DND-41 (cell line): ENCODE data around the gene IFNL1.

Experiments used
- ATAC-seq: fragments of 200-7000 bp; cut with Tn5 transposase; 3 replicates; pipeline ENCODE4 v1.9.1; 2021; ENCODE audit warnings: low read depth; ENCODE audit not compliant: insufficient read depth
- DNase-seq: peaks from one replicate; pipeline ENCODE4 v3.0.0-alpha.2; 2020
- H2AFZ ChIP-seq: 2 replicates; pipeline ENCODE4 v1.6.0; 2012; ENCODE audit warnings: low read depth, low read length
- H3K27ac ChIP-seq: 2 replicates; pipeline ENCODE4 v1.5.1; 2012; ENCODE audit warnings: low read length, inconsistent platforms
- H3K27me3 ChIP-seq: fragments of 200-600 bp; sonication (generic); 2 replicates; pipeline ENCODE4 v1.6.0; 2012; ENCODE audit warnings: low read length, mild to moderate bottlenecking, inconsistent platforms; ENCODE audit not compliant: insufficient read depth, poor library complexity
- H3K36me3 ChIP-seq: 2 replicates; pipeline ENCODE4 v1.5.1; 2012; ENCODE audit warnings: low read length, inconsistent platforms; ENCODE audit not compliant: insufficient read depth
- H3K4me1 ChIP-seq: 2 replicates; pipeline ENCODE4 v1.5.1; 2012; ENCODE audit warnings: mild to moderate bottlenecking, low read length; ENCODE audit not compliant: insufficient read depth
- H3K4me2 ChIP-seq: 2 replicates; pipeline ENCODE4 v1.6.0; 2012; ENCODE audit warnings: mild to moderate bottlenecking, moderate library complexity, low read length, inconsistent platforms; ENCODE audit not compliant: insufficient read depth
- H3K4me3 ChIP-seq, 2 experiments: fragments of 200-600 bp in 1 of 2; shearing (Covaris generic) in 1 of 2; 2 replicates each; pipeline ENCODE4 v1.5.1; 2012 to 2016; ENCODE audit warnings: inconsistent platforms in 2 of 2, low read length in 2 of 2, mild to moderate bottlenecking in 2 of 2, low read depth in 1 of 2, moderate library complexity in 1 of 2
- H3K79me2 ChIP-seq: 2 replicates; pipeline ENCODE4 v1.6.0; 2012; ENCODE audit warnings: low read length, inconsistent platforms; ENCODE audit not compliant: insufficient read depth
- H3K9ac ChIP-seq: 2 replicates; pipeline ENCODE4 v1.6.0; 2012; ENCODE audit warnings: low read depth, mild to moderate bottlenecking, inconsistent platforms, low read length, moderate library complexity
- H3K9me3 ChIP-seq: 2 replicates; pipeline ENCODE4 v1.5.1; 2012; ENCODE audit warnings: low read length, moderate library complexity, mild to moderate bottlenecking, inconsistent platforms; ENCODE audit not compliant: insufficient read depth, severe bottlenecking
- H4K20me1 ChIP-seq: 2 replicates; pipeline ENCODE4 v1.6.0; 2012; ENCODE audit warnings: low read length; ENCODE audit not compliant: insufficient read depth
- CTCF ChIP-seq: IDR thresholded peaks from 2 replicates; pipeline ENCODE4 v1.5.1; 2012; ENCODE audit warnings: borderline replicate concordance, low read length, moderate library complexity, mild to moderate bottlenecking; ENCODE audit not compliant: poor library complexity, severe bottlenecking; ENCODE audit errors: extremely low read depth
- EZH2 ChIP-seq: IDR thresholded peaks from 3 replicates; pipeline ENCODE4 v1.6.1; 2012; ENCODE audit warnings: borderline replicate concordance, low read depth, mild to moderate bottlenecking, moderate library complexity, low read length, inconsistent platforms; ENCODE audit not compliant: severe bottlenecking

The IFNL1 gene

GRCh38 chr19:39318690-39319089, 22.5 kb downstream of the IFNL1 start:
- no peak for DNase-seq
- no peak overlapping the region for H3K9ac ChIP-seq
- H3K36me3 ChIP-seq = peaks cover 25% of the 10 kb centered on the region
- H3K4me2 ChIP-seq = peak overlapping the region; percentile 98; the same call in 1 of the 2 replicates
- no peaks in the 10 kb centered on the region for H3K27me3 ChIP-seq
- ATAC-seq = no peak
- H3K27ac ChIP-seq = no peak overlapping the region
- no peaks in the 10 kb centered on the region; the same call in 1 of the 2 replicates for H4K20me1 ChIP-seq
- H3K9me3 ChIP-seq = no peaks in the 10 kb centered on the region
- H2AFZ ChIP-seq = no peak overlapping the region
- H3K4me1 ChIP-seq = peaks cover 24% of the 10 kb centered on the region
- H3K4me3 ChIP-seq = no peak overlapping the region
- TF ChIP-seq CTCF = no peak
- TF ChIP-seq EZH2 = no peak
- peaks cover 12% of the 10 kb centered on the region; the same call in 1 of the 2 replicates for H3K79me2 ChIP-seq

- no peak for ATAC-seq
- TF ChIP-seq EZH2 = no peak
- TF ChIP-seq CTCF = no peak
- H3K9me3 ChIP-seq = no peaks in the 10 kb centered on the region
- peak overlapping the region in 1 of 2 experiments; percentile 98; a peak in 3 of 4 replicates for H3K4me3 ChIP-seq
- H3K27me3 ChIP-seq = no peaks in the 10 kb centered on the region
- no peak overlapping the region for H2AFZ ChIP-seq
- H4K20me1 ChIP-seq = no peaks in the 10 kb centered on the region; the same call in 1 of the 2 replicates
- H3K9ac ChIP-seq = peak overlapping the region; percentile 85; the same call in 1 of the 2 replicates
- DNase-seq = no peak
- H3K4me2 ChIP-seq = peak overlapping the region; percentile 98
- H3K4me1 ChIP-seq = peaks cover 24% of the 10 kb centered on the region
- peaks cover 19% of the 10 kb centered on the region for H3K36me3 ChIP-seq
- H3K27ac ChIP-seq = no peak overlapping the region; the same call in 1 of the 2 replicates
- peaks cover 12% of the 10 kb centered on the region; the same call in 1 of the 2 replicates for H3K79me2 ChIP-seq
These were observed 23.1 kb downstream of the IFNL1 start for GRCh38 chr19:39319098-39319891.

- ATAC-seq (no peak), DNase-seq (no peak)
- Histone ChIP-seq H3K4me3 (peak overlapping the region; percentile 76 to 98; a peak in 3 of 4 replicates), H3K4me1 (peaks cover 24% of the 10 kb centered on the region), H3K36me3 (peaks cover 13% of the 10 kb centered on the region), H4K20me1 (no peaks in the 10 kb centered on the region; the same call in 1 of the 2 replicates), H2AFZ (peak overlapping the region; percentile 85), H3K9me3 (no peaks in the 10 kb centered on the region), H3K79me2 (peaks cover 12% of the 10 kb centered on the region; the same call in 1 of the 2 replicates), H3K27me3 (no peaks in the 10 kb centered on the region), H3K27ac (peak overlapping the region; percentile 71), H3K9ac (peak overlapping the region; percentile 85), H3K4me2 (peak overlapping the region; percentile 98)
- TF ChIP-seq EZH2 = no peak
- no peak for TF ChIP-seq CTCF
These were observed 23.7 kb downstream of the IFNL1 start for GRCh38 chr19:39319892-39320248.
